ENCODE data around the gene TEX48. TPM values are rescaled to one million over a fixed set of nuclear protein-coding genes. Genes with fewer than 3 reads are reported as not detected.

Gene TEX48
- total and polyA plus RNA-seq, 10 of the 15 experiments (the other 5 are each of a cell fraction or from before 2014, with no cell fraction given), result not detected

DNA sequence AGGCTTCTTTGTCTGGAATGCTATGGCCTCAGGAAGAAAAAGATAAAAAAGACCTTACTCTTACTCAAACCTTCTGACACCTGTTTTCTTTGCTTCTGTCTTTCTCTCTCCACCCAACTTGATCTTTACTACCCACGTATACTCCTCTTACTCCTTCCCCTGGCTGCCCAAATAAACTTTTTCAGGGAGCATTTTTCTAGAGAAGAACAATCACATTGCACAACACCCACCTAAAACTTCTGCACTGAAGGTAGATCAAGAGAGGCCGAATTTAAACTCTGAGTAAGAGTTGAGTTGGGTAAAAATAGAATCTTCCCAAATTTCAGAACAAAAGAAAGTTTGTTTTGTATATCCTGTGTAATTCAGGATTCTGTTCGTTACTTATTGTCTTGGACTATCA, 3.9 kb downstream of the TEX48 start:
- no peaks in the 10 kb centered on the region for H4K20me1 ChIP-seq (ENCODE audit: control insufficient read depth, insufficient read depth)
- H3K9ac ChIP-seq (ENCODE audit: control insufficient read depth, insufficient read depth, low read length), result no peak overlapping the region
- H2AFZ ChIP-seq (ENCODE audit: control insufficient read depth, low read depth, low read length), result no peak overlapping the region
- no peaks in the 10 kb centered on the region for H3K79me2 ChIP-seq (ENCODE audit: control insufficient read depth, insufficient read depth, low read length)
- H3K27ac ChIP-seq (ENCODE audit: control insufficient read depth, insufficient read depth), result no peak overlapping the region
- in situ Hi-C loops (cut with MboI), result loop anchor here (5.0 to 10.0 kb wide), 3 partner anchors 234 to 847 kb away; no protein-coding TSS in a partner anchor
- WGBS (ENCODE audit: insufficient coverage, insufficient replicate concordance, low lambda C conversion rate, missing lambda C conversion rate), result 1% methylated on average over 3 of the region's 3 CpGs
- peaks cover 0 to 9% of the 10 kb centered on the region in 2 experiments; a peak in 2 of 4 replicates for H3K27me3 ChIP-seq (replicated peaks in 1 of 2; ENCODE audit: control insufficient read depth in 2 of 2, insufficient read depth in 2 of 2, low read length in 1 of 2)
- ChIA-PET RAD21 (ENCODE audit: unreplicated experiment) (interaction anchor here (1.0 to 2.2 kb wide), 3 partner anchors 10 to 57 kb away, joined by 3 to 5 read pairs (median 4); no protein-coding TSS in a partner anchor), POLR2A (no interaction called here), SMC1A (ENCODE audit: uncharacterized antibody, unreplicated experiment) (interaction anchor here (1.0 to 3.5 kb wide), 4 partner anchors 16 to 337 kb away, joined by 3 to 12 read pairs (median 3); no protein-coding TSS in a partner anchor), CTCF (interaction anchor here (0.9 to 11.6 kb wide), 4 partner anchors 12 to 337 kb away, joined by 3 to 135 read pairs (median 4); no protein-coding TSS in a partner anchor)
- DNase-seq (ENCODE audit: low read depth, low spot score) (no peak), FAIRE-seq (no peak), ATAC-seq (no peak)
- intact Hi-C loops (cut with micrococcal nuclease; ENCODE audit: unreplicated experiment), result no loop called here
- H3K4me2 ChIP-seq (ENCODE audit: control insufficient read depth, insufficient read depth), result no peak overlapping the region
- no TSS peak for BruUV-seq (replicated peaks)
- H3K9me3 ChIP-seq (replicated peaks; ENCODE audit: control insufficient read depth, insufficient read depth, low read length), result no peaks in the 10 kb centered on the region
- no peaks in the 10 kb centered on the region for H3K36me3 ChIP-seq (ENCODE audit: control insufficient read depth in 2 of 2, insufficient read depth in 2 of 2, low read length in 1 of 2)
- TF ChIP-seq, protein P1, sequence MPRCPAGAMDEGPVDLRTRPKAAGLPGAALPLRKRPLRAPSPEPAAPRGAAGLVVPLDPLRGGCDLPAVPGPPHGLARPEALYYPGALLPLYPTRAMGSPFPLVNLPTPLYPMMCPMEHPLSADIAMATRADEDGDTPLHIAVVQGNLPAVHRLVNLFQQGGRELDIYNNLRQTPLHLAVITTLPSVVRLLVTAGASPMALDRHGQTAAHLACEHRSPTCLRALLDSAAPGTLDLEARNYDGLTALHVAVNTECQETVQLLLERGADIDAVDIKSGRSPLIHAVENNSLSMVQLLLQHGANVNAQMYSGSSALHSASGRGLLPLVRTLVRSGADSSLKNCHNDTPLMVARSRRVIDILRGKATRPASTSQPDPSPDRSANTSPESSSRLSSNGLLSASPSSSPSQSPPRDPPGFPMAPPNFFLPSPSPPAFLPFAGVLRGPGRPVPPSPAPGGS (IDR thresholded peaks at IDR 0.05; ENCODE audit: borderline replicate concordance, insufficient read depth, low read depth, low read length, poor library complexity, severe bottlenecking), result no peak
- H3K4me1 ChIP-seq (ENCODE audit: control insufficient read depth, insufficient read depth, low read length), result no peaks in the 10 kb centered on the region
- no peak overlapping the region for H3K4me3 ChIP-seq

DNA sequence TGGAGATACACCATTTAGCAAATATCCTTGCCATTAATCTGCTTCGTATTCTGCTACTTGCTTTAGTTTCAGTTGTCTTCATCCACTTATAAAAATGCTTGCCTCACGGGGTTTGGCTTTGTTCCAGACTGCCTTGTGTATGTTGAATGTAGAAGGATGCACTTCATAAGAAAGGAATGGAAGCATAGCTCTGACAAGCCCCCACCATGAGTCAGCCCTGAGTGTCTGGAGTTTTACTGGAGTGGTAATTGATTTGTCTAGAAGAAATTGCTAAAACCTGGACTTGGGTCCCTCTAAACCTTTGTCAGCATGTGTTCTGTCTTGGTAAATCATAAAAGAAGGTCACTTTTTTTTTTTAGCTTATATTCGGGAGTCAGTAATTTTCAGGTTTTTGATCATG, 4.6 kb downstream of the TEX48 start:
- no peak overlapping the region for H3K9ac ChIP-seq (ENCODE audit: control insufficient read depth, insufficient read depth, low read length)
- no peak for TF ChIP-seq YBX1 (IDR thresholded peaks at IDR 0.05)
- no peak for TF ChIP-seq ZNF384 (IDR thresholded peaks at IDR 0.05; ENCODE audit: borderline replicate concordance, low read depth, low read length)
- TF ChIP-seq, protein P2, sequence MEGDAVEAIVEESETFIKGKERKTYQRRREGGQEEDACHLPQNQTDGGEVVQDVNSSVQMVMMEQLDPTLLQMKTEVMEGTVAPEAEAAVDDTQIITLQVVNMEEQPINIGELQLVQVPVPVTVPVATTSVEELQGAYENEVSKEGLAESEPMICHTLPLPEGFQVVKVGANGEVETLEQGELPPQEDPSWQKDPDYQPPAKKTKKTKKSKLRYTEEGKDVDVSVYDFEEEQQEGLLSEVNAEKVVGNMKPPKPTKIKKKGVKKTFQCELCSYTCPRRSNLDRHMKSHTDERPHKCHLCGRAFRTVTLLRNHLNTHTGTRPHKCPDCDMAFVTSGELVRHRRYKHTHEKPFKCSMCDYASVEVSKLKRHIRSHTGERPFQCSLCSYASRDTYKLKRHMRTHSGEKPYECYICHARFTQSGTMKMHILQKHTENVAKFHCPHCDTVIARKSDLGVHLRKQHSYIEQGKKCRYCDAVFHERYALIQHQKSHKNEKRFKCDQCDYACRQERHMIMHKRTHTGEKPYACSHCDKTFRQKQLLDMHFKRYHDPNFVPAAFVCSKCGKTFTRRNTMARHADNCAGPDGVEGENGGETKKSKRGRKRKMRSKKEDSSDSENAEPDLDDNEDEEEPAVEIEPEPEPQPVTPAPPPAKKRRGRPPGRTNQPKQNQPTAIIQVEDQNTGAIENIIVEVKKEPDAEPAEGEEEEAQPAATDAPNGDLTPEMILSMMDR (IDR thresholded peaks at IDR 0.05 in 2 of 3, conservative IDR thresholded peaks at IDR 0.05 in 1 of 3; ENCODE audit: control insufficient read depth in 2 of 3, extremely low read depth in 1 of 3, insufficient read depth in 1 of 3, low read depth in 3 of 3, low read length in 3 of 3), result no peak
- TF ChIP-seq, protein P3, sequence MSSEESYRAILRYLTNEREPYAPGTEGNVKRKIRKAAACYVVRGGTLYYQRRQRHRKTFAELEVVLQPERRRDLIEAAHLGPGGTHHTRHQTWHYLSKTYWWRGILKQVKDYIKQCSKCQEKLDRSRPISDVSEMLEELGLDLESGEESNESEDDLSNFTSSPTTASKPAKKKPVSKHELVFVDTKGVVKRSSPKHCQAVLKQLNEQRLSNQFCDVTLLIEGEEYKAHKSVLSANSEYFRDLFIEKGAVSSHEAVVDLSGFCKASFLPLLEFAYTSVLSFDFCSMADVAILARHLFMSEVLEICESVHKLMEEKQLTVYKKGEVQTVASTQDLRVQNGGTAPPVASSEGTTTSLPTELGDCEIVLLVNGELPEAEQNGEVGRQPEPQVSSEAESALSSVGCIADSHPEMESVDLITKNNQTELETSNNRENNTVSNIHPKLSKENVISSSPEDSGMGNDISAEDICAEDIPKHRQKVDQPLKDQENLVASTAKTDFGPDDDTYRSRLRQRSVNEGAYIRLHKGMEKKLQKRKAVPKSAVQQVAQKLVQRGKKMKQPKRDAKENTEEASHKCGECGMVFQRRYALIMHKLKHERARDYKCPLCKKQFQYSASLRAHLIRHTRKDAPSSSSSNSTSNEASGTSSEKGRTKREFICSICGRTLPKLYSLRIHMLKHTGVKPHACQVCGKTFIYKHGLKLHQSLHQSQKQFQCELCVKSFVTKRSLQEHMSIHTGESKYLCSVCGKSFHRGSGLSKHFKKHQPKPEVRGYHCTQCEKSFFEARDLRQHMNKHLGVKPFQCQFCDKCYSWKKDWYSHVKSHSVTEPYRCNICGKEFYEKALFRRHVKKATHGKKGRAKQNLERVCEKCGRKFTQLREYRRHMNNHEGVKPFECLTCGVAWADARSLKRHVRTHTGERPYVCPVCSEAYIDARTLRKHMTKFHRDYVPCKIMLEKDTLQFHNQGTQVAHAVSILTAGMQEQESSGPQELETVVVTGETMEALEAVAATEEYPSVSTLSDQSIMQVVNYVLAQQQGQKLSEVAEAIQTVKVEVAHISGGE (CRISPR knock-in tag; IDR thresholded peaks at IDR 0.05), result no peak
- TF ChIP-seq SMC3 (IDR thresholded peaks at IDR 0.05; ENCODE audit: borderline replicate concordance, low read length), result no peak
- TF ChIP-seq, protein P4, sequence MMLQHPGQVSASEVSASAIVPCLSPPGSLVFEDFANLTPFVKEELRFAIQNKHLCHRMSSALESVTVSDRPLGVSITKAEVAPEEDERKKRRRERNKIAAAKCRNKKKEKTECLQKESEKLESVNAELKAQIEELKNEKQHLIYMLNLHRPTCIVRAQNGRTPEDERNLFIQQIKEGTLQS (IDR thresholded peaks at IDR 0.05; ENCODE audit: borderline replicate concordance, extremely low read depth, low read depth, low read length), result no peak
- TF ChIP-seq TCF12 (IDR thresholded peaks at IDR 0.05; ENCODE audit: low read depth, low read length), result no peak
- no peak overlapping the region for H2AFZ ChIP-seq (ENCODE audit: control insufficient read depth, low read depth, low read length)
- ChIA-PET RAD21 (ENCODE audit: unreplicated experiment) (interaction anchor here (2.0 kb wide), 1 partner anchor 24 kb away, joined by 4 read pairs; no protein-coding TSS in a partner anchor), SMC1A (ENCODE audit: uncharacterized antibody, unreplicated experiment) (interaction anchor here (0.6 to 3.5 kb wide), 7 partner anchors 11 to 534 kb away, joined by 3 to 12 read pairs (median 3); no protein-coding TSS in a partner anchor), POLR2A (no interaction called here), CTCF (interaction anchor here (1.8 to 11.6 kb wide), 3 partner anchors 11 to 337 kb away, joined by 3 to 135 read pairs (median 10); no protein-coding TSS in a partner anchor)
- ATAC-seq (no peak), DNase-seq (ENCODE audit: low read depth, low spot score) (no peak), FAIRE-seq (no peak)
- WGBS (ENCODE audit: insufficient coverage, insufficient replicate concordance, low lambda C conversion rate, missing lambda C conversion rate), result 17% methylated on average over 3 of the region's 3 CpGs
- H4K20me1 ChIP-seq (ENCODE audit: control insufficient read depth, insufficient read depth), result no peaks in the 10 kb centered on the region
- no peak overlapping the region for H3K27ac ChIP-seq (ENCODE audit: control insufficient read depth, insufficient read depth)
- no peaks in the 10 kb centered on the region for H3K79me2 ChIP-seq (ENCODE audit: control insufficient read depth, insufficient read depth, low read length)
- H3K36me3 ChIP-seq (ENCODE audit: control insufficient read depth in 2 of 2, insufficient read depth in 2 of 2, low read length in 1 of 2), result no peaks in the 10 kb centered on the region
- no peak overlapping the region for H3K4me3 ChIP-seq
- in situ Hi-C loops (cut with MboI) (loop anchor here (5.0 to 10.0 kb wide), 3 partner anchors 235 to 847 kb away; no protein-coding TSS in a partner anchor), intact Hi-C loops (cut with micrococcal nuclease; ENCODE audit: unreplicated experiment) (no loop called here)
- BruUV-seq (replicated peaks), result no TSS peak
- H3K4me1 ChIP-seq (ENCODE audit: control insufficient read depth, insufficient read depth, low read length), result no peaks in the 10 kb centered on the region
- H3K4me2 ChIP-seq (ENCODE audit: control insufficient read depth, insufficient read depth), result no peak overlapping the region
- peaks cover 0 to 9% of the 10 kb centered on the region in 2 experiments; a peak in 2 of 4 replicates for H3K27me3 ChIP-seq (replicated peaks in 1 of 2; ENCODE audit: control insufficient read depth in 2 of 2, insufficient read depth in 2 of 2, low read length in 1 of 2)
- H3K9me3 ChIP-seq (replicated peaks; ENCODE audit: control insufficient read depth, insufficient read depth, low read length), result no peaks in the 10 kb centered on the region
